Smooth muscle cell (in vitro differentiated cells): ENCODE measurements around the gene DDX51. TPM values are rescaled to one million over a fixed set of nuclear protein-coding genes. Genes with fewer than 3 reads are reported as not detected.
"Not testable (repeated sequence)": the region's sequence is repeated elsewhere in the genome, so short reads cannot be mapped to it uniquely, and the experiment has no call there.

Source experiments
- DNase-seq: peaks from one replicate; lab custom pipeline; 2025; ENCODE audit not compliant: unreplicated experiment; lab: John Stamatoyannopoulos, UW
- H2AFZ ChIP-seq: fragments of 200-600 bp; sonication (generic); 2 replicates; pipeline ENCODE4 v1.6.0; 2016; ENCODE audit warnings: antibody characterized with exemption, low read depth, mild to moderate bottlenecking
- H3F3A ChIP-seq: fragments of 200-600 bp; sonication (generic); 2 replicates; pipeline ENCODE4 v1.6.0; 2017; ENCODE audit warnings: antibody characterized with exemption, low read depth
- H3K27ac ChIP-seq: fragments of 200-600 bp; sonication (generic); 2 replicates; pipeline ENCODE4 v1.5.1; 2016; ENCODE audit warnings: low read depth, mild to moderate bottlenecking
- H3K27me3 ChIP-seq: fragments of 200-600 bp; sonication (generic); 2 replicates; pipeline ENCODE4 v1.6.1; 2016; ENCODE audit warnings: low read depth, mild to moderate bottlenecking
- H3K36me3 ChIP-seq: fragments of 200-600 bp; sonication (generic); 2 replicates; pipeline ENCODE4 v1.5.1; 2016; ENCODE audit warnings: low read depth
- H3K4me1 ChIP-seq: fragments of 200-600 bp; sonication (generic); 2 replicates; pipeline ENCODE4 v1.5.1; 2016; ENCODE audit warnings: low read depth
- H3K4me2 ChIP-seq: fragments of 200-600 bp; sonication (generic); 2 replicates; pipeline ENCODE4 v1.6.0; 2016; ENCODE audit warnings: mild to moderate bottlenecking
- H3K4me3 ChIP-seq: fragments of 200-600 bp; sonication (generic); 2 replicates; pipeline ENCODE4 v1.5.1; 2016; ENCODE audit warnings: mild to moderate bottlenecking
- H3K79me2 ChIP-seq: fragments of 200-600 bp; sonication (generic); 2 replicates; pipeline ENCODE4 v1.6.0; 2016; ENCODE audit warnings: low read depth, mild to moderate bottlenecking
- H3K9ac ChIP-seq: fragments of 200-600 bp; sonication (generic); 2 replicates; pipeline ENCODE4 v1.6.0; 2016; ENCODE audit warnings: low read depth
- H3K9me3 ChIP-seq: fragments of 200-600 bp; sonication (generic); replicated peaks from 2 replicates; pipeline ENCODE4 v1.5.1; 2016; ENCODE audit warnings: low read depth
- H4K20me1 ChIP-seq: fragments of 200-600 bp; sonication (generic); 2 replicates; pipeline ENCODE4 v1.6.0; 2016; ENCODE audit warnings: low read depth
- CTCF ChIP-seq: fragments of 200-600 bp; sonication (generic); IDR thresholded peaks from 2 replicates; pipeline ENCODE4 v1.5.1; 2017; ENCODE audit warnings: borderline replicate concordance, mild to moderate bottlenecking, antibody characterized with exemption; ENCODE audit not compliant: insufficient read depth, poor library complexity, severe bottlenecking
- WGBS: methylation state at CpG from one replicate; pipeline ENCODE4 v1.1.7; 2016; ENCODE audit warnings: low lambda C conversion rate; 5-methylcytosine and 5-hydroxymethylcytosine counted together
- polyA plus RNA-seq: library from polyadenylated mRNA; unstranded; fragments of >200 nt; fragmentation: Nextera tagmentation; extraction: Ambion mirVana; gene quantifications from 2 replicates; pipeline ENCODE4 v1.2.1, GENCODE V29; 2016
- total RNA-seq: library from RNA; depleted of rRNA; stranded (reverse); fragments of >200 nt; gene quantifications from 2 replicates; pipeline ENCODE4 v1.2.3, GENCODE V29; 2014

The DDX51 gene
- total and polyA plus RNA-seq, 2 experiments from 2014 or later: 1.6 to 12.5 TPM

GRCh38 chr12:132151766-132152410, 7.8 kb upstream of the DDX51 start:
- Histone ChIP-seq H3K27me3 (no peaks in the 10 kb centered on the region), H3K4me3 (no peak overlapping the region), H3F3A (no peaks in the 10 kb centered on the region), H3K27ac (no peak overlapping the region), H3K4me1 (no peaks in the 10 kb centered on the region), H2AFZ (no peak overlapping the region), H3K4me2 (no peak overlapping the region), H4K20me1 (peaks cover 5% of the 10 kb centered on the region), H3K79me2 (no peaks in the 10 kb centered on the region), H3K9ac (no peak overlapping the region), H3K36me3 (no peaks in the 10 kb centered on the region), H3K9me3 (no peaks in the 10 kb centered on the region)
- no peak for DNase-seq
- no peak for TF ChIP-seq CTCF
- WGBS: 96% methylated on average over 26 of the region's 32 CpGs

GRCh38 chr12:132151145-132151765, 7.1 kb upstream of the DDX51 start:
- Histone ChIP-seq H3F3A (no peaks in the 10 kb centered on the region), H2AFZ (no peak overlapping the region), H3K9ac (no peak overlapping the region), H3K27me3 (no peaks in the 10 kb centered on the region), H3K36me3 (no peaks in the 10 kb centered on the region), H3K27ac (no peak overlapping the region), H3K79me2 (no peaks in the 10 kb centered on the region), H3K9me3 (no peaks in the 10 kb centered on the region), H3K4me1 (no peaks in the 10 kb centered on the region), H3K4me3 (no peak overlapping the region), H4K20me1 (peaks cover 5% of the 10 kb centered on the region), H3K4me2 (no peak overlapping the region)
- no peak for TF ChIP-seq CTCF
- DNase-seq: no peak
- 98% methylated on average over 36 of the region's 36 CpGs for WGBS

- no peak overlapping the region for H3K4me3 ChIP-seq
- H3K36me3 ChIP-seq: no peaks in the 10 kb centered on the region
- no peak for TF ChIP-seq CTCF
- no peaks in the 10 kb centered on the region for H3K9me3 ChIP-seq
- no peak overlapping the region for H3K9ac ChIP-seq
- 97% methylated on average over 4 of the region's 6 CpGs for WGBS
- no peak overlapping the region for H2AFZ ChIP-seq
- H3K27me3 ChIP-seq: no peaks in the 10 kb centered on the region
- H3K4me1 ChIP-seq: no peaks in the 10 kb centered on the region
- no peaks in the 10 kb centered on the region for H3F3A ChIP-seq
- no peaks in the 10 kb centered on the region for H3K79me2 ChIP-seq
- H4K20me1 ChIP-seq: peaks cover 5% of the 10 kb centered on the region
- H3K27ac ChIP-seq: no peak overlapping the region
- DNase-seq: no peak
- no peak overlapping the region for H3K4me2 ChIP-seq
Observed at GRCh38 chr12:132150780-132151144, 6.6 kb upstream of the DDX51 start.

GRCh38 chr12:132149526-132149925, 5.4 kb upstream of the DDX51 start:
- DNase-seq, H3K27ac ChIP-seq, H3K9ac ChIP-seq, H3K4me3 ChIP-seq, H3K79me2 ChIP-seq, H3K27me3 ChIP-seq, H3K9me3 ChIP-seq, H3K4me1 ChIP-seq, H4K20me1 ChIP-seq, H2AFZ ChIP-seq, H3K36me3 ChIP-seq, H3F3A ChIP-seq, H3K4me2 ChIP-seq: not testable (repeated sequence)
- 98% methylated on average over 27 of the region's 32 CpGs for WGBS
